ENCODE results near the gene SPTAN1.
"Not testable (repeated sequence)": the region's sequence is repeated elsewhere in the genome, so short reads cannot be mapped to it uniquely, and the experiment has no call there.

SPTAN1 gene

DNA sequence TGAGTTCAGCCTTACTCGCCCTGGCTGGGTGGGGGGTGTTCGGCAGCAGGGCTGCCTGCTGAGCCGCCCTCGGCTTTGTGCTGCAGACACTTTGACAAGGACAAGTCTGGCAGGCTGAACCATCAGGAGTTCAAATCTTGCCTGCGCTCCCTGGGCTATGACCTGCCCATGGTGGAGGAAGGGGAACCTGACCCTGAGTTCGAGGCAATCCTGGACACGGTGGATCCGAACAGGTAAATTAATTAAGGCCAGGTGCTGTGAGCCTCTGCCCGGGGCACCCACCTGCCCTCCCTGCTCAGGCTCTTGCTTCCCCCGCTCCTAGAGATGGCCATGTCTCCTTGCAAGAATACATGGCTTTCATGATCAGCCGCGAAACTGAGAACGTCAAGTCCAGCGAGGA lies 80.1 kb downstream of the SPTAN1 start:
- no peak for DNase-seq (ENCODE audit: low spot score)

GRCh38 chr9:128633057-128633456 lies 80.7 kb downstream of the SPTAN1 start:
- no peak for DNase-seq (ENCODE audit: low spot score)

- no peak for DNase-seq (ENCODE audit: low spot score)
These were observed 81.2 kb downstream of the SPTAN1 start for GRCh38 chr9:128633601-128634000.

- no peak for DNase-seq (ENCODE audit: low spot score)
These were observed 81.7 kb downstream of the SPTAN1 start for GRCh38 chr9:128634111-128634510.

- no peak for DNase-seq (ENCODE audit: low spot score)
These were observed 82.4 kb downstream of the SPTAN1 start for GRCh38 chr9:128634651-128635262.

- DNase-seq (ENCODE audit: low spot score), result peak; percentile 82
These were observed 83.1 kb downstream of the SPTAN1 start for GRCh38 chr9:128635266-128636023.

- no peak for DNase-seq (ENCODE audit: low spot score)
These were observed 83.6 kb downstream of the SPTAN1 start for GRCh38 chr9:128636024-128636390.

DNA sequence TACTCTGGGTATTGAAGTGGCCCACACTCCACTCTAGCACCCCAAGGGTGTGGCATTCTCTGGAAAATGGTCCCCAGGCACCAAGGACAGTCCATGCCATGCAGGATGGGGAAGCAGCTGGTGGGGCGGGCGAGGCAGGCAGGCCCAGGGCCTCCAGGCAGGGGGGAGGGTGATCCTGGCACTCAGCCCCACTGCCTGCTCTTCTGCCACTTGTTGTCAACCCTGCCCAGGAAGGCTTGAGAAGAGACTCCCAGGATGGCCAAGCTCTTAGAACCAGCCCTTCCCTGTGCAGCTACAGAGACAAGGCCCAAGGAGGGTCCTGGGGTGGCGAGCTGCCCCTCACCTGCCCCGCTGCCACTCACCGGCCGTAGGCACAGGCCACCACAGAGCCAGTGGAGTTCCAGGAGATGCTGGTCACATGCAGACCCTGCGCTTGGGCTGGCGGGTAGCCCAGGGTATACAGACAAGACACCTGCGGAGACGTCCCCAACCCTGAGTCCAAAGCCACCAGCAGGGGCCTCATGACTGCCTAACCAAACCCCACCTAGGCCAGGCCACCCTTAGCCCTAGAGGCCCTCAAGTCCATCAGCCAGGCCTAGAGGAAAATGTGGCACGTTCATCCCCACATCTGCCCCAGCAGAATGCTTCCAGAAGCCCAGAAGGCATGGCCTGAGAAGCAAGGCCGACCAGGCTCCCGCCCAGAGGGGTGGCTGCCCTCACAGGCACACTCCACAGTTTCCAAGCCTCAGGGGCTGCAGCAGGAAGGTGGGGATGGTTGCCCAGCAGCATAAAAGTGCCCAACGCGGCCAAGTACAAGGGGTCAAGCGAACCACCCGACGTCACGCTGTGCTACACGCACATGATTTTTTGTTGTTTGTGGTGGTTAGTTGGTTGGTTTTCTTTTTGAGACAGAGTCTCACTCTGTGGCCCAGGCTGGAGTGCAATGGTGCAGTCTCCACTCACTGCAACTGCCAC lies 84.5 kb downstream of the SPTAN1 start:
- DNase-seq (ENCODE audit: low spot score), result no peak

DNA sequence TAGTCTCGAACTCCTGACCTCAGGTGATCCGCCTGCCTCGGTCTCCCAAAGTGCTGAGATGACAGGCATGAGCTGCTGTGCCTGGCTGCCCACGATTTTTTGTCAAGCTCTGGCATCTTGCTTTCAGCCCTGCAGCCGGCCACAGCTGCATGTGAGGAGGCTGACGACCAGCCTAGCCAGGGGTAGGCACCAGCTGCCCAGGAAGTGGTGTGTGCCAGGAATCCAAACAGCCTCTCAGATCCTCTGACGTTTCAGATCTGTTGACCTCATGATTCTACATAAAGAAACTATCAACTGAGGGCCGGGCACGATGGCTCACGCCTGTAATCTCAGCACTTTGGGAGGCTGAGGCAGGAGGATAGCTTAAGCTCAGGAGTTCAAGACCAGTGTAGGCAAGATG lies 85.3 kb downstream of the SPTAN1 start:
- no peak for DNase-seq (ENCODE audit: low spot score)

GRCh38 chr9:128638580-128638979 lies 86.2 kb downstream of the SPTAN1 start:
- DNase-seq (ENCODE audit: low spot score), result no peak

- no peak for DNase-seq (ENCODE audit: low spot score)
These were observed 88.2 kb downstream of the SPTAN1 start for GRCh38 chr9:128640603-128641002.

- DNase-seq (ENCODE audit: low spot score), result no peak
These were observed 90.4 kb downstream of the SPTAN1 start for GRCh38 chr9:128642675-128643245.

DNA sequence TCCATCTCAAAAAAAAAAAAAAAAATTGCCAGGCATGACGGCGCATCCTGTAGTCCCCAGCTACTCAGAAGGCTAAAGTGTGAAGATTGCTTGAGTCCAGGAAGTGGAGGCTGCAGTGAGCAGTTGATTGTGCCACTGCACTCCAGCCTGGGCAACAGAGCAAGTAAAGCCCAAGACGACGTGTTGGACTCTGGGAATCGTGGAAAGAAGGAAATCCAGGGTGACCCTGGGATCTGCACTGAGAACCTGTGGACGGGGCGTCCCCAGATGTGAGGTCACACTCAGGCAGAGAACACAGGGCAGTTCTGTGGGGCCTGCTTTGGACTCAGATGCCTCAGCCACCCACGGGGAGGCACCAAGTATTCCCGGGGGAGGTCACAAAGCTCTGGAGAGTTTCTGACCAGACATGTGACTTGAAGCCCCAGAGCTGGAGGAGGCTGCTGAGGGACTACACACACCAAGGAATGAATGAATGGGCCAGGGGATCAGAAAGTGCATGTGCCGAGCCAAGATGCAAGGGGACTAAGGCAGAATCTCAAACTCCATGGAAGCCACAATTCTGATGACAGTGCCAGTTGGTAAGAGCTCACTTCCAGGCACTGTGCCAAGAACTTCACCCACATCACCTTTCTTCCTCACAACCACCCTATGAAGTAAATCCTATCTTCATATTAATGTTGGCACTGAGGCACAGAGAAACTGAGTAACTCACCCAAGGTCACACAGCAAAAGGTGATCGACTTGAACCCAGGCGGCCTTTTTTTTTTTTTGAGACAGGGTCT lies 91.3 kb downstream of the SPTAN1 start:
- DNase-seq (ENCODE audit: low spot score), result no peak

DNA sequence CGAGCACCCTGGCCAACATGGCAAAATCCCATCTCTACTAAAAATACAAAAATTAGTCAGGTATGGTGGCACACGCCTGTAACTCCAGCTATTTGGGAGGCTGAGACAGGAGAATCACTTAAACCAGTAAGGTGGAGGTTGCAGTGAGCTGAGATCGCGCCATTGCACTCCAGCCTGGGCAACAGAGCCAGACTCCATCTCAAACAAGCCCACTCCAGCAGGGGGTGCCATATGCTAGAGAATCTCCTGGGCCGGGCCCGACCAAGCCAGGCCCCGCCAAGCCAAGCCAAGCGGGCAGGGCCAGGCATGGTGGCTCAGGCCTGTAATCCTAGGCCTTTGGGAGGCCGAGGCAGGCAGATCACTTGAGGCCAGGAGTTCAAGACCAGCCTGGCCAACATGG lies 95.8 kb downstream of the SPTAN1 start:
- not testable (repeated sequence) for DNase-seq (ENCODE audit: low spot score)

DNA sequence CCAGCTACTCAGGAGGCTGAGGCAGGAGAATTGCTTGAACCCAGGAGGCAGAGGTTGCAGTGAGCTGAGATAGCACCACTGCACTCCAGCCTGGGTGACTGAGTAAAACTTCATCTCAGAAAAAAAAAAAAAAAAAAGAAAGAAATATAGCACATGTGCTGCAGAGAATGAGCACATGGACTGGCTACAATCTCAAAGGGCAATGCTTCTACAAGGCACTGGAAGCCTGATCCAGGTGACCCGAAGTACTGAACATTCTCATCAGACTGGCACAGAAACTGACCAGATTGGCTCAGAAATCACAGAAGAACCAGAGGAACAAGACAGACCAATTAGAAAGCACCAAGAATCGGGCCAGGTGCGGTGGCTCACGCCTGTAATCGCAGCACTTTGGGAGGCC lies 99.4 kb downstream of the SPTAN1 start:
- no peak for DNase-seq (ENCODE audit: low spot score)

DNA sequence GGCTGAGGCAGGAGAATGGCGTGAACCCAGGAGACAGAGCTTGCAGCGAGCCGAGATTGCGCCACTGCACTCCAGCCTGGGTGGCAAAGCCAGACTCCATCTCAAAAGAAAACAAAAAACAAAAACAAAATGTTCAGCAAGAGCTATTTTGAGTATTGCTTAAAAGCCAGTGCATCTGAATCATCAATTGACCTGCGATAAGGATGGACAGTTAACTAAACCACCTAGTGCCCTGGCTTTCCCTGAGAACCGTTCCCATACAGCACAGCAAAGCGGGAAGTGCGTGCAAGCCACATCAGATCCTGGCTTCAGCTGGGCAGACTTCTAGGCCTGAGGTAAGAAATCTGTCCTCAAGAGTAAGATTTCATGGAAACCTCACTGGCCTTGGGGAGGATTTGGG lies 101.5 kb downstream of the SPTAN1 start:
- no peak for DNase-seq (ENCODE audit: low spot score)

DNA sequence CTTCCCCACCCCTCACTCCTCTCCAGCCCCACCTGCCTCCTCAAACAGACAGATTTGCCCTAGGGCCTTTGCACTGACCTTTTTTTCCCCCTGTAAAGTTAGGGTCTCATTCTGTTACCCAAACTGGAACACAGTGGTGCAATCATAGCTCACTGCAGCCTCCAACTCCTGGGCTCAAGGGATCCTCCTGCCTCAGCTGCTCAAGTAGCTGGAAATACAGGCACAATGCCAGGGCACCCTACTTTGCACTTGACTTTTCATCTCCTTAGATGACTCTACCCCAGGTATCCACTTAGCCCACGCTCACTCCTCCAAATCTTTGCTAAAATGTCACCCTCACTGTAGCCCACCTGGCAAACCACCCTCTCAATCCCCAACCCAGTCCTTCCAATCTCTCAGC lies 102.1 kb downstream of the SPTAN1 start:
- DNase-seq (ENCODE audit: low spot score), result no peak

- DNase-seq (ENCODE audit: low spot score), result peak; percentile 97
These were observed 104.3 kb downstream of the SPTAN1 start, which contains the start of gene DYNC2I2 for GRCh38 chr9:128656416-128657343. Gene DYNC2I2, minus strand, starts transcription at chr9:128656847. Its CDS starts 121 bp downstream, at chr9:128656726.

- DNase-seq (ENCODE audit: low spot score), result no peak
These were observed 104.9 kb downstream of the SPTAN1 start for GRCh38 chr9:128657344-128657704.

- no peak for DNase-seq (ENCODE audit: low spot score)
These were observed 105.4 kb downstream of the SPTAN1 start for GRCh38 chr9:128657796-128658195.

Data from left forelimb (tissue), 1 donor.